ENCODE measurements around the gene DLGAP3. TPM values are rescaled to one million over a fixed set of nuclear protein-coding genes. Genes with fewer than 3 reads are reported as not detected.

DLGAP3 gene
- total RNA-seq, 1 donor from 2014 or later: 0.21 TPM

DNA sequence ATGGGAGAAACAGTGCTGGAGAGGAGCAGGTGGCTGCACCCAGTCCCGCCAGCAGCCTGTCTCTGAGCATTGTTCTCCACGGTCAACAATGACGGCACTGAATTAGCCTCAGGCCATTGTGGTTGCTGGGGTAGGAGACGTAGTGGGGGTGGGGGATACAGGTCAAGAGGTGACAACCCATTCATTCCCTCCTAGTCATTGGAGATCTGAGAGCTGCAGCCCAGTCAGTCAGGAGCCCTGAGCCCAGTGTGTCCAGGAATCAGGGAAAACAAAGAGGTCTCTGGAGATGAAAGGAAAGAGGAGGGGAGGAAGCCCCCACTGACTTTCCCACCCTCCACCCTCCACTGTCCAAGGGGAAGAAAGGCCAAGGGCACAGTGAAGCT is 85.2 kb downstream of the DLGAP3 start:
- Mint-ChIP-seq H3K4me1 (ENCODE audit: unreplicated experiment) (no peaks in the 10 kb centered on the region), H3K9me3 (ENCODE audit: unreplicated experiment) (no peaks in the 10 kb centered on the region), H3K4me3 (ENCODE audit: unreplicated experiment) (no peak overlapping the region), H3K27me3 (ENCODE audit: unreplicated experiment) (no peaks in the 10 kb centered on the region), H3K27ac (ENCODE audit: unreplicated experiment) (no peak overlapping the region), H3K36me3 (ENCODE audit: unreplicated experiment) (peaks cover 7% of the 10 kb centered on the region)
- DNase-seq (ENCODE audit: extremely low spot score, unreplicated experiment): no peak
- no peak for TF ChIP-seq CTCF (IDR thresholded peaks at IDR 0.05)

DNA sequence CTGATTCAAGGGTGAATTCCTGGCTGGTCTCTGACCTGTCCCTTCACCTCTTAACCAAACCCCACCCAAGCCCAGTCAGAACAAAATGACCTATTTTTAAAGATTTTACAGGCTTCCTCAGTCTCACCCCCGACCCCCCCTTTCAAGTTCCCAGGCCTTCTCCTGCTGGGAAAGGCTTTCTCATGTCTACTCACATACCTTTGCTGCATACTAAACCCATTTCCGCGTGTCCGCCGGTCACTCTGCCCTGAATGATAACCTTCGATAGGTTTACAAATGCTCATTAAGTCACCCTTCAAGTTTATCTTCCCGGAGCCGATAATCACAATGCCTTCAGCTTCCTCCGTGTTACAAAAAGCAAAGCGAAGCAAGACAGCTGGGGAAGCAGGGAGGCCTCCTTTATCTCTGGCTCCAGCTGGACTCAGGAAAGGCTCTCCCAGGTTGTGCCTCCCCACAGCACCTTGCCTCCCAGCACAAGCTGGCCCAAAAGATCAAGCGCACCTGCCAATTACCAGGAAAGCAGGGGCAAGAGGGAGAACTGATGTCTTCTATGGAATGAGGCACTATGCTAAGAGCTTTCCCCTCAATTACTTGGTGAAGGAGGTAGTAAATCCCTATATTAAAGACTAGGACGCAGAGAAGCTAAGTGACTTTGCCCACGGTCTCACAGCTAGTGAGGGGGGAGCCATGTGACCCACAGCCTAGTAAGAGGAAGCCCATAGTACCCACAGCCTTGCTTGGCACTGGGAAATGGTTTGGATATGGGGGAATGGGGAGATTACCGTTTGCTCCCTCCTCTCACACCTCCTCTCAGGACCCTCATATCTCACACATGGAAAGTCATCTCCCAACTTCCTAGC is 85.8 kb downstream of the DLGAP3 start:
- no peaks in the 10 kb centered on the region for H3K9me3 Mint-ChIP-seq (ENCODE audit: unreplicated experiment)
- peaks cover 2% of the 10 kb centered on the region for H3K36me3 Mint-ChIP-seq (ENCODE audit: unreplicated experiment)
- H3K27me3 Mint-ChIP-seq (ENCODE audit: unreplicated experiment): no peaks in the 10 kb centered on the region
- no peaks in the 10 kb centered on the region for H3K4me1 Mint-ChIP-seq (ENCODE audit: unreplicated experiment)
- no peak overlapping the region for H3K27ac Mint-ChIP-seq (ENCODE audit: unreplicated experiment)
- DNase-seq (ENCODE audit: extremely low spot score, unreplicated experiment): no peak
- no peak overlapping the region for H3K4me3 Mint-ChIP-seq (ENCODE audit: unreplicated experiment)
- no peak for TF ChIP-seq CTCF (IDR thresholded peaks at IDR 0.05)

GRCh38 chr1:34842952-34843371 is 86.5 kb downstream of the DLGAP3 start:
- TF ChIP-seq CTCF (IDR thresholded peaks at IDR 0.05): no peak
- H3K4me1 Mint-ChIP-seq (ENCODE audit: unreplicated experiment): no peaks in the 10 kb centered on the region
- no peak overlapping the region for H3K27ac Mint-ChIP-seq (ENCODE audit: unreplicated experiment)
- DNase-seq (ENCODE audit: extremely low spot score, unreplicated experiment): no peak
- H3K4me3 Mint-ChIP-seq (ENCODE audit: unreplicated experiment): no peak overlapping the region
- H3K36me3 Mint-ChIP-seq (ENCODE audit: unreplicated experiment): no peaks in the 10 kb centered on the region
- no peaks in the 10 kb centered on the region for H3K27me3 Mint-ChIP-seq (ENCODE audit: unreplicated experiment)
- no peaks in the 10 kb centered on the region for H3K9me3 Mint-ChIP-seq (ENCODE audit: unreplicated experiment)

GRCh38 chr1:34842073-34842472 is 87.4 kb downstream of the DLGAP3 start:
- H3K27me3 Mint-ChIP-seq (ENCODE audit: unreplicated experiment): no peaks in the 10 kb centered on the region
- no peaks in the 10 kb centered on the region for H3K9me3 Mint-ChIP-seq (ENCODE audit: unreplicated experiment)
- H3K36me3 Mint-ChIP-seq (ENCODE audit: unreplicated experiment): no peaks in the 10 kb centered on the region
- DNase-seq (ENCODE audit: extremely low spot score, unreplicated experiment): no peak
- no peak overlapping the region for H3K27ac Mint-ChIP-seq (ENCODE audit: unreplicated experiment)
- H3K4me1 Mint-ChIP-seq (ENCODE audit: unreplicated experiment): peaks cover 4% of the 10 kb centered on the region
- H3K4me3 Mint-ChIP-seq (ENCODE audit: unreplicated experiment): no peak overlapping the region
- TF ChIP-seq CTCF (IDR thresholded peaks at IDR 0.05): no peak

- no peak overlapping the region for H3K27ac Mint-ChIP-seq (ENCODE audit: unreplicated experiment)
- H3K27me3 Mint-ChIP-seq (ENCODE audit: unreplicated experiment): no peaks in the 10 kb centered on the region
- DNase-seq (ENCODE audit: extremely low spot score, unreplicated experiment): no peak
- TF ChIP-seq CTCF (IDR thresholded peaks at IDR 0.05): no peak
- H3K9me3 Mint-ChIP-seq (ENCODE audit: unreplicated experiment): no peaks in the 10 kb centered on the region
- H3K4me3 Mint-ChIP-seq (ENCODE audit: unreplicated experiment): no peak overlapping the region
- H3K36me3 Mint-ChIP-seq (ENCODE audit: unreplicated experiment): no peaks in the 10 kb centered on the region
- H3K4me1 Mint-ChIP-seq (ENCODE audit: unreplicated experiment): peaks cover 19% of the 10 kb centered on the region
These were observed 89.0 kb downstream of the DLGAP3 start for GRCh38 chr1:34840426-34840825.

Data from osteocyte (in vitro differentiated cells).